Vagina (tissue), 2 donors: Measurements from ENCODE around the gene ANXA3. TPM values are rescaled to one million over a fixed set of nuclear protein-coding genes. Genes with fewer than 3 reads are reported as not detected.
A peak's percentile ranks its signal among the peaks of the same experiment; 100 is the strongest.

ENCODE experiments used
- DNase-seq, 2 donors: peaks; one replicate each; pipeline ENCODE4 v3.0.0-alpha.2; 2017; ENCODE audit errors: extremely low spot score in 2 of 2
- H3K27ac ChIP-seq: fragments of 200-600 bp; sonication (generic); one replicate; pipeline ENCODE4 v1.5.1; 2019
- H3K27me3 ChIP-seq: fragments of 200-600 bp; sonication (generic); one replicate; pipeline ENCODE4 v1.5.1; 2019
- H3K36me3 ChIP-seq, 2 donors: fragments of 200-600 bp; sonication (generic); one replicate each; pipeline ENCODE4 v1.5.1; 2017 to 2019
- H3K4me1 ChIP-seq: fragments of 200-600 bp; sonication (generic); one replicate; pipeline ENCODE4 v1.5.1; 2019
- H3K4me3 ChIP-seq, 2 donors: fragments of 200-600 bp; sonication (generic); 1 replicate in 1 of 2; 2 replicates in 1 of 2; pipeline ENCODE4 v1.5.1; 2016 to 2019
- H3K9me3 ChIP-seq: fragments of 200-600 bp; sonication (generic); one replicate; pipeline ENCODE4 v1.5.1; 2019
- CTCF ChIP-seq, 3 experiments: fragments of 450-650 bp in 2 of 3; fragments of 200-600 bp in 1 of 3; sonication (generic) in 1 of 3; IDR thresholded peaks; one replicate each; pipeline ENCODE4 v1.5.1; 2017 to 2019; ENCODE audit warnings: antibody characterized with exemption in 3 of 3, mild to moderate bottlenecking in 2 of 3, moderate library complexity in 2 of 3
- POLR2A ChIP-seq, 2 donors: fragments of 450-650 bp; IDR thresholded peaks; one replicate each; pipeline ENCODE4 v1.6.1; 2017; ENCODE audit warnings: antibody characterized with exemption in 2 of 2, mild to moderate bottlenecking in 2 of 2, moderate library complexity in 2 of 2
- POLR2AphosphoS5 ChIP-seq, 2 donors: sonication (generic); formaldehyde crosslinking; IDR thresholded peaks; one replicate each; pipeline ENCODE4 v1.9.0; 2017; ENCODE audit warnings: antibody characterized with exemption in 2 of 2, mild to moderate bottlenecking in 2 of 2, low read depth in 1 of 2; ENCODE audit not compliant: insufficient read depth in 1 of 2
- intact Hi-C: fragments of 100-400 bp; cut with DNase I; formaldehyde crosslinking; loops from one replicate; pipeline ENCODE4 v1.15.1; 2023
- total RNA-seq: library from RNA; depleted of rRNA; stranded (reverse); fragments of >200 nt; gene quantifications from one replicate; pipeline ENCODE4 v1.2.3, GENCODE V29; 2016

The ANXA3 gene
- total RNA-seq, 1 donor from 2014 or later, result 11.8 TPM

GRCh38 chr4:78512357-78512920 is 39.1 kb upstream of the ANXA3 start:
- no peak for DNase-seq
- Histone ChIP-seq H3K9me3 (no peaks in the 10 kb centered on the region), H3K27ac (no peak overlapping the region), H3K4me1 (no peaks in the 10 kb centered on the region), H3K27me3 (no peaks in the 10 kb centered on the region), H3K36me3 (peaks cover 0 to 7% of the 10 kb centered on the region in 2 donors), H3K4me3 (no peak overlapping the region)
- TF ChIP-seq CTCF (IDR thresholded peaks at IDR 0.05), result no peak
- no peak for TF ChIP-seq POLR2AphosphoS5 (IDR thresholded peaks at IDR 0.05; ENCODE audit: insufficient read depth in 1 of 2, low read depth in 1 of 2)
- TF ChIP-seq POLR2A (IDR thresholded peaks at IDR 0.05), result no peak
- intact Hi-C loops, result loop anchor here (10.0 kb wide), 1 partner anchor 558 kb away; no protein-coding TSS in a partner anchor

GRCh38 chr4:78513411-78513975 is 38.1 kb upstream of the ANXA3 start:
- TF ChIP-seq POLR2A (IDR thresholded peaks at IDR 0.05), result no peak
- TF ChIP-seq POLR2AphosphoS5 (IDR thresholded peaks at IDR 0.05; ENCODE audit: insufficient read depth in 1 of 2, low read depth in 1 of 2), result no peak
- no peak for TF ChIP-seq CTCF (IDR thresholded peaks at IDR 0.05)
- peaks cover 0 to 6% of the 10 kb centered on the region in 2 donors for H3K36me3 ChIP-seq
- no peak overlapping the region for H3K27ac ChIP-seq
- no peaks in the 10 kb centered on the region for H3K9me3 ChIP-seq
- no peaks in the 10 kb centered on the region for H3K4me1 ChIP-seq
- no peaks in the 10 kb centered on the region for H3K27me3 ChIP-seq
- H3K4me3 ChIP-seq, result no peak overlapping the region
- DNase-seq, result no peak
- intact Hi-C loops, result loop anchor here (10.0 kb wide), 1 partner anchor 559 kb away; no protein-coding TSS in a partner anchor

DNA sequence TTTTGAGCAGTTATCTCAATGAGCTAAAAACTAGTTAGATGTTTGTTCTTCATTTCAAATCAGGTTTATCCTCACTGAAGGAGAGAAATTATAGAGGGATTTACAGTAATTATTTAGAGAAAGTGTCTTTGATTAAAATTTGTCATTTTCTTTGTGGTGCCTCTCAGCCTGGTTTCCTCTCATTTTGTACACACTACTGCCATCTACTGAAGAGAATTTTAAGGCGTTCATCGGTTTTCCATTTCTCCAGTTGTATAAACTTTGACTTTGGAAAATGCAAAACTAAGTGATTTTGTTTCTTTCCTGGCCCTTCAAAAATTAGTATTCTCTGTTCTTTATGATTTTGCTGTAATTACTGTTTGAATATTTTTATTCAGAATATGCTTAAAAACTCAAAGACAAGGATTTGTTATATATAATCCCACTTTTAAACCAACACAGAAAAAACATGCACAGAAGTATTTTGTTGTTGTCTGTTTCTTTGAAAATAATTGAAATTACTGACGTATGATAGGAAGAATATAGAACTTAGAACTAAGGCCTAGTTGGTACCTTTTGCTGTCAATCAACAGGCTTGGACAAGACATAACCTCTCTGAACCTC is 34.4 kb upstream of the ANXA3 start:
- DNase-seq, result no peak
- Histone ChIP-seq H3K4me3 (no peak overlapping the region), H3K27ac (no peak overlapping the region), H3K9me3 (no peaks in the 10 kb centered on the region), H3K4me1 (no peaks in the 10 kb centered on the region), H3K36me3 (no peaks in the 10 kb centered on the region), H3K27me3 (no peaks in the 10 kb centered on the region)
- TF ChIP-seq POLR2A (IDR thresholded peaks at IDR 0.05) (no peak), CTCF (IDR thresholded peaks at IDR 0.05) (peak in 2 of 3 experiments; percentile 51 to 58)
- intact Hi-C loops, result loop anchor here (10.0 kb wide), 1 partner anchor 562 kb away; no protein-coding TSS in a partner anchor

- TF ChIP-seq POLR2A (IDR thresholded peaks at IDR 0.05) (no peak), CTCF (IDR thresholded peaks at IDR 0.05) (no peak), POLR2AphosphoS5 (IDR thresholded peaks at IDR 0.05; ENCODE audit: insufficient read depth in 1 of 2, low read depth in 1 of 2) (no peak)
- no peaks in the 10 kb centered on the region for H3K27me3 ChIP-seq
- no peaks in the 10 kb centered on the region for H3K4me1 ChIP-seq
- H3K27ac ChIP-seq, result no peak overlapping the region
- no peaks in the 10 kb centered on the region for H3K36me3 ChIP-seq
- no peak overlapping the region for H3K4me3 ChIP-seq
- intact Hi-C loops, result loop anchor here (10.0 kb wide), 1 partner anchor 564 kb away; no protein-coding TSS in a partner anchor
- DNase-seq, result no peak
- H3K9me3 ChIP-seq, result no peaks in the 10 kb centered on the region
Measured at GRCh38 chr4:78518561-78518960, 33.0 kb upstream of the ANXA3 start.

GRCh38 chr4:78519962-78520361 is 31.6 kb upstream of the ANXA3 start:
- TF ChIP-seq POLR2A (IDR thresholded peaks at IDR 0.05) (no peak), POLR2AphosphoS5 (IDR thresholded peaks at IDR 0.05; ENCODE audit: insufficient read depth in 1 of 2, low read depth in 1 of 2) (no peak), CTCF (IDR thresholded peaks at IDR 0.05) (no peak)
- Histone ChIP-seq H3K36me3 (no peaks in the 10 kb centered on the region), H3K27ac (no peak overlapping the region), H3K4me1 (no peaks in the 10 kb centered on the region), H3K4me3 (no peak overlapping the region), H3K27me3 (no peaks in the 10 kb centered on the region), H3K9me3 (no peaks in the 10 kb centered on the region)
- no peak for DNase-seq
- intact Hi-C loops, result loop anchor here (10.0 kb wide), 1 partner anchor 565 kb away; no protein-coding TSS in a partner anchor
